ENCODE measurements around the gene C1orf167.

The C1orf167 gene

GRCh38 chr1:11761988-11762406 lies at the start of gene C1orf167:
TSS of gene C1orf167 (plus strand) at chr1:11762193. CDS start at chr1:11764401, 2,208 bp downstream.
- Histone ChIP-seq H3K27me3 (ENCODE audit: low read depth, low read length) (peaks cover 8% of the 10 kb centered on the region), H3K4me3 (ENCODE audit: low read depth in 1 of 2, low read length in 2 of 2) (no peak within 1 kb of the TSS), H3K36me3 (ENCODE audit: control insufficient read depth in 1 of 2, insufficient read depth in 2 of 2, low read length in 2 of 2) (no peaks in the 10 kb centered on the region), H3K27ac (ENCODE audit: low read length) (no peak within 1 kb of the TSS), H3K4me1 (ENCODE audit: control insufficient read depth in 1 of 2, insufficient read depth in 2 of 2, low read length in 2 of 2) (no peaks in the 10 kb centered on the region), H3K9me3 (ENCODE audit: control insufficient read depth in 1 of 2, low read length in 2 of 2) (no peaks in the 10 kb centered on the region)

GRCh38 chr1:11712285-11712684 lies 49.7 kb upstream of the C1orf167 start:
- Histone ChIP-seq H3K36me3 (ENCODE audit: control insufficient read depth in 1 of 2, insufficient read depth in 2 of 2, low read length in 2 of 2) (no peaks in the 10 kb centered on the region), H3K4me3 (ENCODE audit: low read depth in 1 of 2, low read length in 2 of 2) (no peak overlapping the region), H3K4me1 (ENCODE audit: control insufficient read depth in 1 of 2, insufficient read depth in 2 of 2, low read length in 2 of 2) (no peaks in the 10 kb centered on the region), H3K27me3 (ENCODE audit: low read depth, low read length) (no peaks in the 10 kb centered on the region), H3K9me3 (ENCODE audit: control insufficient read depth in 1 of 2, low read length in 2 of 2) (no peaks in the 10 kb centered on the region), H3K27ac (ENCODE audit: low read length) (no peak overlapping the region)

GRCh38 chr1:11713095-11713494 lies 48.9 kb upstream of the C1orf167 start:
- no peaks in the 10 kb centered on the region for H3K27me3 ChIP-seq (ENCODE audit: low read depth, low read length)
- no peaks in the 10 kb centered on the region for H3K9me3 ChIP-seq (ENCODE audit: control insufficient read depth in 1 of 2, low read length in 2 of 2)
- H3K4me3 ChIP-seq (ENCODE audit: low read depth in 1 of 2, low read length in 2 of 2): no peak overlapping the region
- H3K4me1 ChIP-seq (ENCODE audit: control insufficient read depth in 1 of 2, insufficient read depth in 2 of 2, low read length in 2 of 2): no peaks in the 10 kb centered on the region
- H3K36me3 ChIP-seq (ENCODE audit: control insufficient read depth in 1 of 2, insufficient read depth in 2 of 2, low read length in 2 of 2): no peaks in the 10 kb centered on the region
- H3K27ac ChIP-seq (ENCODE audit: low read length): no peak overlapping the region

GRCh38 chr1:11714831-11715575 lies 47.0 kb upstream of the C1orf167 start:
- H3K27ac ChIP-seq (ENCODE audit: low read length): no peak overlapping the region
- H3K27me3 ChIP-seq (ENCODE audit: low read depth, low read length): no peaks in the 10 kb centered on the region
- H3K36me3 ChIP-seq (ENCODE audit: control insufficient read depth in 1 of 2, insufficient read depth in 2 of 2, low read length in 2 of 2): no peaks in the 10 kb centered on the region
- H3K9me3 ChIP-seq (ENCODE audit: control insufficient read depth in 1 of 2, low read length in 2 of 2): no peaks in the 10 kb centered on the region
- H3K4me3 ChIP-seq (ENCODE audit: low read depth in 1 of 2, low read length in 2 of 2): no peak overlapping the region
- H3K4me1 ChIP-seq (ENCODE audit: control insufficient read depth in 1 of 2, insufficient read depth in 2 of 2, low read length in 2 of 2): peaks cover 0 to 8% of the 10 kb centered on the region in 2 donors

- Histone ChIP-seq H3K4me3 (ENCODE audit: low read depth in 1 of 2, low read length in 2 of 2) (peak overlapping the region; percentile 57 to 63), H3K4me1 (ENCODE audit: control insufficient read depth in 1 of 2, insufficient read depth in 2 of 2, low read length in 2 of 2) (peaks cover 0 to 8% of the 10 kb centered on the region in 2 donors), H3K9me3 (ENCODE audit: control insufficient read depth in 1 of 2, low read length in 2 of 2) (no peaks in the 10 kb centered on the region), H3K27me3 (ENCODE audit: low read depth, low read length) (no peaks in the 10 kb centered on the region), H3K27ac (ENCODE audit: low read length) (no peak overlapping the region), H3K36me3 (ENCODE audit: control insufficient read depth in 1 of 2, insufficient read depth in 2 of 2, low read length in 2 of 2) (no peaks in the 10 kb centered on the region)
Measured at GRCh38 chr1:11719313-11720032, 42.5 kb upstream of the C1orf167 start.

- H3K9me3 ChIP-seq (ENCODE audit: control insufficient read depth in 1 of 2, low read length in 2 of 2): no peaks in the 10 kb centered on the region
- peaks cover 0 to 8% of the 10 kb centered on the region in 2 donors for H3K4me1 ChIP-seq (ENCODE audit: control insufficient read depth in 1 of 2, insufficient read depth in 2 of 2, low read length in 2 of 2)
- H3K27me3 ChIP-seq (ENCODE audit: low read depth, low read length): no peaks in the 10 kb centered on the region
- no peak overlapping the region for H3K27ac ChIP-seq (ENCODE audit: low read length)
- H3K36me3 ChIP-seq (ENCODE audit: control insufficient read depth in 1 of 2, insufficient read depth in 2 of 2, low read length in 2 of 2): no peaks in the 10 kb centered on the region
- H3K4me3 ChIP-seq (ENCODE audit: low read depth in 1 of 2, low read length in 2 of 2): peak overlapping the region; percentile 7 to 63
Measured at GRCh38 chr1:11720033-11720376, 42.0 kb upstream of the C1orf167 start.

GRCh38 chr1:11720525-11720924 lies 41.5 kb upstream of the C1orf167 start:
- Histone ChIP-seq H3K36me3 (ENCODE audit: control insufficient read depth in 1 of 2, insufficient read depth in 2 of 2, low read length in 2 of 2) (no peaks in the 10 kb centered on the region), H3K4me3 (ENCODE audit: low read depth in 1 of 2, low read length in 2 of 2) (no peak overlapping the region), H3K27me3 (ENCODE audit: low read depth, low read length) (no peaks in the 10 kb centered on the region), H3K9me3 (ENCODE audit: control insufficient read depth in 1 of 2, low read length in 2 of 2) (no peaks in the 10 kb centered on the region), H3K27ac (ENCODE audit: low read length) (no peak overlapping the region), H3K4me1 (ENCODE audit: control insufficient read depth in 1 of 2, insufficient read depth in 2 of 2, low read length in 2 of 2) (peaks cover 0 to 8% of the 10 kb centered on the region in 2 donors)

GRCh38 chr1:11721311-11721710 lies 40.7 kb upstream of the C1orf167 start:
- Histone ChIP-seq H3K27ac (ENCODE audit: low read length) (no peak overlapping the region), H3K36me3 (ENCODE audit: control insufficient read depth in 1 of 2, insufficient read depth in 2 of 2, low read length in 2 of 2) (no peaks in the 10 kb centered on the region), H3K4me3 (ENCODE audit: low read depth in 1 of 2, low read length in 2 of 2) (no peak overlapping the region), H3K4me1 (ENCODE audit: control insufficient read depth in 1 of 2, insufficient read depth in 2 of 2, low read length in 2 of 2) (peaks cover 0 to 8% of the 10 kb centered on the region in 2 donors), H3K9me3 (ENCODE audit: control insufficient read depth in 1 of 2, low read length in 2 of 2) (no peaks in the 10 kb centered on the region), H3K27me3 (ENCODE audit: low read depth, low read length) (no peaks in the 10 kb centered on the region)

GRCh38 chr1:11722538-11722937 lies 39.5 kb upstream of the C1orf167 start:
- H3K4me3 ChIP-seq (ENCODE audit: low read depth in 1 of 2, low read length in 2 of 2): no peak overlapping the region
- H3K4me1 ChIP-seq (ENCODE audit: control insufficient read depth in 1 of 2, insufficient read depth in 2 of 2, low read length in 2 of 2): peaks cover 0 to 8% of the 10 kb centered on the region in 2 donors
- no peaks in the 10 kb centered on the region for H3K9me3 ChIP-seq (ENCODE audit: control insufficient read depth in 1 of 2, low read length in 2 of 2)
- H3K27me3 ChIP-seq (ENCODE audit: low read depth, low read length): no peaks in the 10 kb centered on the region
- H3K36me3 ChIP-seq (ENCODE audit: control insufficient read depth in 1 of 2, insufficient read depth in 2 of 2, low read length in 2 of 2): no peaks in the 10 kb centered on the region
- no peak overlapping the region for H3K27ac ChIP-seq (ENCODE audit: low read length)

GRCh38 chr1:11725616-11726015 lies 36.4 kb upstream of the C1orf167 start:
- Histone ChIP-seq H3K27me3 (ENCODE audit: low read depth, low read length) (no peaks in the 10 kb centered on the region), H3K9me3 (ENCODE audit: control insufficient read depth in 1 of 2, low read length in 2 of 2) (no peaks in the 10 kb centered on the region), H3K36me3 (ENCODE audit: control insufficient read depth in 1 of 2, insufficient read depth in 2 of 2, low read length in 2 of 2) (no peaks in the 10 kb centered on the region), H3K4me1 (ENCODE audit: control insufficient read depth in 1 of 2, insufficient read depth in 2 of 2, low read length in 2 of 2) (peaks cover 3 to 16% of the 10 kb centered on the region in 2 donors), H3K4me3 (ENCODE audit: low read depth in 1 of 2, low read length in 2 of 2) (no peak overlapping the region), H3K27ac (ENCODE audit: low read length) (no peak overlapping the region)

GRCh38 chr1:11727119-11727518 lies 34.9 kb upstream of the C1orf167 start:
- H3K9me3 ChIP-seq (ENCODE audit: control insufficient read depth in 1 of 2, low read length in 2 of 2): no peaks in the 10 kb centered on the region
- H3K4me3 ChIP-seq (ENCODE audit: low read depth in 1 of 2, low read length in 2 of 2): no peak overlapping the region
- peaks cover 6 to 30% of the 10 kb centered on the region in 2 donors for H3K4me1 ChIP-seq (ENCODE audit: control insufficient read depth in 1 of 2, insufficient read depth in 2 of 2, low read length in 2 of 2)
- H3K27me3 ChIP-seq (ENCODE audit: low read depth, low read length): no peaks in the 10 kb centered on the region
- H3K27ac ChIP-seq (ENCODE audit: low read length): no peak overlapping the region
- H3K36me3 ChIP-seq (ENCODE audit: control insufficient read depth in 1 of 2, insufficient read depth in 2 of 2, low read length in 2 of 2): no peaks in the 10 kb centered on the region

All from muscle layer of duodenum (tissue), 2 donors.